GM21737 (cell line): ENCODE results near the gene PPP1R3E.

Source experiments
- ATAC-seq: cut with Tn5 transposase; IDR thresholded peaks from one replicate; pipeline ENCODE4 v1.9.1; 2021; ENCODE audit warnings: mild to moderate bottlenecking, moderate library complexity; ENCODE audit not compliant: unreplicated experiment

Gene PPP1R3E

DNA sequence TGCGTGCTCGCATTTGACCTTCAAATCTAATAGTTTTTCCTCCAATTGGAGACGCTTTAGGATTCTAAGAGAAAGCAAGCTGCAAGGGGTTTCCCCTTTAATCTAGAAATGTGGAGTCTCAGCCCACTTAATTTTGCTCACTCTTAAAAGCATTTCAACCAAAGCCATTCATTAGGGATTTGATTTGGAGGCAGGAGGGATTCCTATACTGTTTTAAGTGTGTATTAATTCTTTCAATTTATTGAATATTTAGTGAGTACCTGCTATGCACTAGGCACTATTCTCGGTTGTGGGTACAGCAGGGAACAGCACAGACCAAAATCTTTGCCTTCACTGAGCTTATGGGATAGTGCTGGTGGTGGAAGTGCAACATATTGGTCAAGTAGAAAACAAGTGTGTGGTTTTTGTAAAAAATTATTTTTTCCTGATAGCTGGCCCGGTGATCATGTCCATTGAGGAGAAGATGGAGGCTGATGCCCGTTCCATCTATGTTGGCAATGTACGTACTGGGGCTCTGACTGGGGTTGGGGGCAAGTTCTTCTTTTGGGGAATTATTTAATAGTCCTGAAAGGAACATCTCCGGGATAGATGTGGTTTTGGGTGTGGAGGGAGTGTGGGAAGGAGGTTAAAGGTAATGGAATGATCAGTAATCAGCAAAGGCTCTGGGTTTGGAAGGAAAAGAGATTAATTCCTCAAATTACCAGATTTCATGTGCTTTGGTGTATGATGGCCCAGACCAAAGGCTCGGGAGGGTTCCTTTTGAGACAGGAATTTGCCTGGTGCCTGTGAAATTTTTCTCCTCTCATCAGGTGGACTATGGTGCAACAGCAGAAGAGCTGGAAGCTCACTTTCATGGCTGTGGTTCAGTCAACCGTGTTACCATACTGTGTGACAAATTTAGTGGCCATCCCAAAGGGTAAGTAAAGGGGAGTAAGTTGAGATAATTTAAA is 20.2 kb upstream of the PPP1R3E start:
- ATAC-seq = no peak

DNA sequence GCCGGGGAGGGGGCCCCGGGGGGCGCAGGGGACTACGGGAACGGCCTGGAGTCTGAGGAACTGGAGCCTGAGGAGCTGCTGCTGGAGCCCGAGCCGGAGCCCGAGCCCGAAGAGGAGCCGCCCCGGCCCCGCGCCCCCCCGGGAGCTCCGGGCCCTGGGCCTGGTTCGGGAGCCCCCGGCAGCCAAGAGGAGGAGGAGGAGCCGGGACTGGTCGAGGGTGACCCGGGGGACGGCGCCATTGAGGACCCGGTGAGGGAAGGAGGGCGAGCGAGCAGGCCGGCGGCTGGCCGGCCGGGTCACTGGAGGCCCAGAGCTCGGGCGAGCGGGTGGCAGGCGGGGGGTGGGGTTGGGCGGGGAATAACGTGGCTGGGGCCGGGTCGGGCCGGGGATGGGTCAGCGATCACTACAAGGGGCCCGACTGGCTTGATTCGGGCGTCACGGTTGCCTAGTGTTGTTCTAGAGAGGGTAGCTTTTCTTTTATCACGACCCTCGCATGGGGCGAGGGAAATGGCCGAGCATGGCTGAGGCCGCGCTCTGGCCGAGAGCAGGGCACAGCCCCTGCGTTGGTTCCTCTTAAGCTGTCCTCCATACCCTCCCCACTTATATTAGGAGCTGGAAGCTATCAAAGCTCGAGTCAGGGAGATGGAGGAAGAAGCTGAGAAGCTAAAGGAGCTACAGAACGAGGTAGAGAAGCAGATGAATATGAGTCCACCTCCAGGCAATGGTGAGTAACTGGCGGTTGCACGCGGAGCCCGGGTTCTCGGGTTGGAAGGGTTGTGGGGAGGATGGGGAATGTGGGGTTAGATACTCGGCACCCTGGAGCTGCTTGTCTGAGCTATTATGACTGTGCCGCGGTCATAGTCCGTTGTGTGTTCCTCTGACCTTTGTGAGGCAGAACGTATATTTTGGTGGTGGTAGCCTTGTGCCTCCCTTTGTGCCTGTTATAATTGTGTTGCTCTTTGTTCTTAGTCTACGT is 19.2 kb upstream of the PPP1R3E start:
- ATAC-seq = peak; percentile 10

DNA sequence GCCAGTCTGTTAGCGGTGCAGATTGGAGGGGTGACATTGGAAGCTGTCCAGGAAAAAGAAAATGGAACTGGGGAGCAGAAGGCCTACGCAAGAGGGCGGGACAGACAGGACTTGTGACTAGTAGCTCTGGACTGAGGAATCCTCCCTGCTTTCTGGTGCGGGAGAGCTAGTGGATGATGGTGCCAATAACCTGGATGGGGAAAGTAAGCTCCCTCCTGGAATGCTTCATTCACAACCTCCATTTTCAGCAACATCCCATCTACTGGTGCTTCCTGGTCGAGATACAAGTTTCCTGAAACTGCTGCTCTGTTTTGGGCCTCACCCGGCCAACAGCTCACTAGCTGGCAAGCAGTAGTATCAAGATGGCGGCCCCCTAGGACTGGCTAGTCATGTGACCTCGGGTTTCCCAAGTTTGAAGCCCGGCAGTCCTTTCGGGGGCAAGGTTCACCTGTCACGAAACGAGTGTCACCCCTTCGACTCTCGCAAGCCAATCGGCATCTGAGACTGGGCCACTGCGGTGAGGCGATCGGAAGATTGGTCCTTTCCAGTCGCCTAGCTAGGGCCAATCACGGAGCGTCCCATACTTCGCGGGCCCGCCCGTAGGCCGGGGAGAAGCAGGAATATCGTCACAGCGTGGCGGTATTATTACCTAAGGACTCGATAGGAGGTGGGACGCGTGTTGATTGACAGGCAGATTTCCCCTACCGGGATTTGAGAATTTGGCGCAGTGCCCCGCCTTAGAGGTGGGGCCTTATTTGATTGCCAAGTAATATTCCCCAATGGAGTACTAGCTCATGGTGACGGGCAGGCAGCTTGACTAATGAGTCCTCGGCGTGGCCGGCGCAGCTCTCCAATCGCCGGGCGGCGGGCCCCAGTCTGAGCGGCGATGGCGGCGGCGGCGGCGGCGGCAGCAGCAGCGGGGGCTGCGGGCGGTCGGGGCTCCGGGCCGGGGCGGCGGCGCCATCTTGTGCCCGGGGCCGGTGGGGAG is 18.2 kb upstream of the PPP1R3E start, which contains the start of gene PABPN1:
Gene PABPN1, plus strand, starts transcription at position 874 of the 988 bp plus-strand sequence. Its CDS starts 13 bp downstream, at position 887.
- peak; percentile 87 for ATAC-seq

DNA sequence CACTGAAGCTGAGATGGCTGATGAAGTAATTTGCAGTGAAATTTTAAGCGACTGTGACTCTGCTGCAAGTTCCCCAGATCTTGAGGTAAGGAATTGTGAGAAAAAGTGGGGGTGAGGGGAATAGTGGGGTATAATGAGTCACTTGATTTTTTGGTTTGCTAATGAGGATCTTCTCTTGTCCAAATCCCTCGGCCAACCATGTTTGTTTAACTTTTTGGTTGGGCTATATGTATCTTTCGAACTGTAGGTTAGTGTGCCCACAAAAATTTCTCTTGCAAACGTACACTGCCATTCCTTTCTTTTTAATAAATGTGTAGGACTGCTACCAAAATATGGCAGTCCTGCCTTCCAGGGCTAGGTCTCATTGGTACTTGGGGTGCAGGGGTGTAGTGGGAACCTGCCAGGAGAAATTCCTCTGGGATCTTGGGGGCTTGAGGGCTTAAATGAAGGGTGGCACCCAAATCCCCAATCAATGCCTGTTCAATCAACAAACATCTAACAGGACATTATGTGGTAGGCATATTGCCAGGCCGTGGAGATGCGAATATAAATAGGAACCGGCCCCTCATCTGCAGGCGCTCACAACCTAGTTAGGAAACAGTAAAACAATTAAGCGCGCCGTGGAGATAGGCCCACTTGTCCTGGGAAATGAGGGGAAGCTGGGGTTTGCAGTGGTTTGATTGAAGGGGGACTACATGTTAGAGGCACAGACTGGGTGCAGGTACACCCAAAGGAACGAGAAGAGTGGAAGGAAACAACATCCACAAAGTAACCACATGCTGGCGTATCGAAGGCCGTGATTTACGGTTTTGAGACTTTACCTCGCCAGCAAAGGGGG is 17.3 kb upstream of the PPP1R3E start:
- no peak for ATAC-seq

DNA sequence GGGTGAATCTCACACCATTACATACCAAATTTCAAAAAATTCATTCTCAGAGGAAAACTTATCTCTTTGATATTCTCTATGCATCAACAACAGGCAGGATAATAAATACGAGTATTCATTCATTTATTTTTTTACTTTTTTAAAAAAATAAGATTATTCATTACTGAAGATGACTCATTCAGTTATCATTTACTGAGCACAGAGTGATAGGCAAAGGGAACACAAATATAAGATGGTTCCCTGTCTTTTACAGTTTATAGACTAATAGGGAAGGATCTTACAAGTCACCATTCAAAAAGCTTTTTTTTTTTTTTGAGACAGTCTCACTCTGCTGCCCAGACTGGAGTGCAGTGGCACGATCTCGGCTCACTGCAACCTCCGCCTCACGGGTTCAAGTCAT is 13.6 kb upstream of the PPP1R3E start:
- ATAC-seq = no peak

DNA sequence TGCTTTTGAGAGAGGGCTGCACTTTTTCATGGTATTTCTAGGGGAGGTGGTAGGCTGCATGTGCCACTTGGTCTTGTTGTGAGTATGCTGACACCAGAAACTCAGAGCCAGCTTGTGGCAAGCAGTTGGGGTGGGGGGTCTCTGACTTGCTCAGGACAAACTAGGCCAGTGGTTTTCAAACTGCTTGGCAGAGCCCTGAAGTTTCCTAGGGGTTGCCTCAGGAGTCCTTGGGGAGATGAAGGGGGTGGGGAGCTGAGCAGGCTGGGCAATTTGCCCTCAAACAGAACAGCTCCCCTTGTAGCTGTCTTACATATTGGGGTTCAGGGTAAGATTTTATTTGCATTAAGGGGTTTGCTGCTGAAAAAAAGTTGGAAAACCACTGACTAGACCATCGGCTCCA is 7.9 kb upstream of the PPP1R3E start:
- no peak for ATAC-seq

DNA sequence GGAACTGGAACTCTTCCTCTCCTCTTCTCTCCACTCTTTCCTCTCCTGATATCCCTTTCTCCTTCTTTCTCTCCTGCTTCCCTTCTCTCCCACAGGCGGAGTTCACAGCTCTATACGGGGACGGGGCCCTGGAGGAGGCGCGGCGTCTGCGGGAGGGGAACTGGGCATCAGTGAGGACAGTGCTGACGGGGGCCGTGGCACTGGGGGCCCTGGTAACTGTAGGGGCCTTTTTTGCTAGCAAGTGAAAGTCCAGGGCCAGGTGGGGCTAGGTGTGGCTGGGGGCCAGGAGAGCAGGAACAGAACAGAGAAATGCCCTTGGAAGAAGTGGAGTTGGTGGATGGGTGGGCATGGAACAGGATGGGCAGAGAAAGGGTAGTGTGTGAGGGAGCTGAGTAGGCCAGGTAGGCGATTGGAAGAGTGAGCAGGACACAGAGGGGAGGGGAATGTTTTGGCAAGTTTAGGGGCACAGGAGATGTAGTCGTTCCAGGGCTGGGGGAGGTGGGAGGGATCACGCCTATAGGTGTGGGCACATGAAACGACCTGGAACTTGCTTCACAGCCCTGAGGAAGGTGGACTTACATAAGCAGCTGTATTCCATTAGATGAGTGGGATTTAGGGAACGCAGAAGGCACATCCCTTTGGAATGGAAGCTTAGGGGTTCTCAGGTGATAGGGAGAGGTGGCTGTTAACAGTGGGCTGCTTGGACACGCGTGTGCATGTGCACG is 6.2 kb upstream of the PPP1R3E start:
- no peak for ATAC-seq

DNA sequence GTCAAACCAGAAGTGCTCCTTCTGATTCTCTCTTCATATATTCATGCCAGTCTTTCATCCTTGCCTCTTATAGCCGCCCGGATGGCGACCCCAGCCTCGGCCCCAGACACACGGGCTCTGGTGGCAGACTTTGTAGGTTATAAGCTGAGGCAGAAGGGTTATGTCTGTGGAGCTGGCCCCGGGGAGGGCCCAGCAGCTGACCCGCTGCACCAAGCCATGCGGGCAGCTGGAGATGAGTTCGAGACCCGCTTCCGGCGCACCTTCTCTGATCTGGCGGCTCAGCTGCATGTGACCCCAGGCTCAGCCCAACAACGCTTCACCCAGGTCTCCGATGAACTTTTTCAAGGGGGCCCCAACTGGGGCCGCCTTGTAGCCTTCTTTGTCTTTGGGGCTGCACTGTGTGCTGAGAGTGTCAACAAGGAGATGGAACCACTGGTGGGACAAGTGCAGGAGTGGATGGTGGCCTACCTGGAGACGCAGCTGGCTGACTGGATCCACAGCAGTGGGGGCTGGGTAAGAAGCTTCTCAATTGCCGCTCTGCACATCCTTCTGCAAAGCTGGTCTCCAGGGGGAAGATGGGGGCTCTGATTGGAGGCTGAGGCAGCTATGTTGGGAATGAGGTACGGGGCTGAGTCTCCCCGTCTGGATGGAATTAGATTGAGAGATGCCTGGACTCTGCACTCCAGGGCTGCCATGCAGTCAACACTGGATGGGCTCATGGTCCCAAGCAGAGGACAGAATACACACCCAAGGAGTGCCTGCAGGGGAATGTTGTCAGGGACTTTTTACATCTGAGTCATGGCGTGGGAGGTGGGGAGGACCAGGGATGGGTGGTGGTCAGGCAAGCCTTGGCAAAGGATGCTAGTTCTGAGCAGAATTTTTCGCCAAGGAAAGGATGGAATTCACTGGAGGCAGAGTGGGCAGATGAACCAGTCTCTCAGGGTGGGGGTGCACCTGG is 5.3 kb upstream of the PPP1R3E start:
- ATAC-seq = no peak

DNA sequence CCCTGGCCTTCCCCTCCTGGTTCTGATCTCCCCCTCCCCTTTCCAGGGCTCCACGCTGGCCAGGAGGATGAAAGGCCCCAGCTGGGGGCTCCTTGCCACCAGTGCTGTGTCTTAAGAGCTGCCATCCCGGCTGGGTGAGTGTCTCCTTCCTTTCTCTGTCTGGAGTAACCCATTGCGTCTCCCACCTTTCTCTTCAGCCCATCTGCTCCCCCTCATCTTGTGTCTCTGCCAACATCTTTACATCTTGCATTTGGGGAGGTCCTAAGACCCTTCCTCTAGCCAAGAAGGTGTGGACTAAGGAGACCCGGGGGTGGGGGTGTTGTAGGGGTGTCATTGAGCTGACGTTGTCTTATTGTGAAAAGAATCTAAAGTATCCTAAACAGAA is 4.5 kb upstream of the PPP1R3E start:
- no peak for ATAC-seq

DNA sequence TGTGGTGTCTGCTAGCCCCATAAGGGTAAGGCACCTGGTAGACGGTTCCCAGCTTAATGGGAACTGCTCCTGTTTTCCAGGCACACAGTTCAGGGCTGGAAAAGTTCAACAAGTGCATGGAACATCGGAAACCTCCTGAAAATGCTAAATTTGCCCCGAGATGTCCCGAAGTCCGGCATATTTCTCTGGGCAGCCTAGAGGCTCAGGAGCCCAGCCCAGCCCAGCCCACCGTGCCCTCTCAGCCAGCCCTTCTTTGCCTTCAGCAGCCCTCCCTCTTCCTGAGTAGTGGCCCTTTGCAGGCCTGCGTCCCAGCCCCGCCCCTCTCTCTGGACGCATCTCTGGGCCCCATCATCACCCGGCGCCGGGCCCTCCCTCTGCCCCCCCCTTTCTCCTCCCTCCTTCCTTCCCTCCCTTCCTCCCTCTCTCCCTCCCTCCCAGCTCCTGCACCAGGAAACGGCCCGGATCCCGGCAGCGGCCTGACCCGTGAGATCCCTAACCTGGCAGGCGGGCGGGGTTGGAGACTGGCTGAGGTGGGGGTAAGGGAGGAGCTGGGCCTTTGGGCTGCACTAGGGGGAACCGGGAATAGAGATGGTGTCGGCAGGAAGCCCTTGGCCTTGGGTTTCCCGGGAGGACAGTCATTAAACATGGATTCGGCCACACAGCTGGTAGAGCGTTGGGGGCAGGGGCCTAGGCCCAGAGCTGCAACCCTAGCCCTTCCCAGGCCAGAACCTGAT is 3.9 kb upstream of the PPP1R3E start, which contains the start of gene BCL2L2:
Gene BCL2L2, plus strand, starts transcription at position 422 of the 734 bp plus-strand sequence. CDS start 935 bp downstream, outside the sequence.
- no peak for ATAC-seq

DNA sequence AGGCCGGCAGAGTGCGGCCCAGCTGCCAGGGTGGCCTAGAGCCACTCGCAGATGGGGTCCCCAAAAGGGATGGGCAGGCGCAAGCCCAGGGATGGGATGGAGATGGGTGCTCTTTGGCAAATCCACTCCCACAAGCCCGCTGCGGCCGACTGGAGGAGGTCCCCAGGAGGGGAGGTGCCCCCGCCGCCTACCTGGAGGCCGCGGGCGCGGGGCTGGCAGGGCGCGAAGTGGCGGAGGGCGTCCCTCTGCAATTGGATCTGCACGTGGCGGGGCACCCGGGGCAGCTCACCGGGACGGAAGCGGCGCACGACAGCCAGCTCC is 730 bp downstream of the PPP1R3E start:
- peak; percentile 4 for ATAC-seq

DNA sequence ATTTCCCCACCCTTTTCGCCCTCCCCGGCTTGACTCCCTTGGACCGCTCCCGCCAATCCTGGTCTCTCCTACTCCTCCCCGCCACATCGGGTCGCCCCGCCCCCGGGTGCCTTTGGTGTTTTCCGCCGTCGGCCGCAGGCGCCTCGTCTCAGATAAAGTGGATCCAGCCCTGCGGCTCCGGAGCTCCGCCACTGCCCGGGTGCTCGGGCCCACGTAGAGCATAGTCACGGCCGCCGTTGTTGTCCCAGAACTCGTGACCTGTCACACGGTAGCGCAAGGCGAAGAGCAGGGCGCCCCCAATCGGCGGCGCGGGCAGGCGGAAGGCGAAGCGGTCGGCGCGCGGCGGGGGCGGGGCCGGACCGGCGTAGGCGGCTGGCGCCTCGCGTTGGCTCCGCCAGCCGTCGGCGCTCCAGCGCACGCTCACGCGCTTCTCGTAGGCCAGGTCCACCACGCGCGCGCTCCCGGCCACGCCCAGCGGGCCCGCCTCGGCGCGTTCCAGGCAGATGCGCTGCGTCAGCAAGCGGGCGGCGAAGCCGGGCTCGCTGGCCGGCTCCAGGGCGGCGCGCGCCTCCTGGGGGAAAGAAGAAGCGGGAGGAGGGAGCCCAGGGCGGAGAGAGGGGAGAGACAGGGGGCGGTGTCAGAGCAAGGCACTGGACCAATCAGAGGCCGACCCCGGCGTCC is 1.2 kb downstream of the PPP1R3E start:
- ATAC-seq = peak; percentile 73

DNA sequence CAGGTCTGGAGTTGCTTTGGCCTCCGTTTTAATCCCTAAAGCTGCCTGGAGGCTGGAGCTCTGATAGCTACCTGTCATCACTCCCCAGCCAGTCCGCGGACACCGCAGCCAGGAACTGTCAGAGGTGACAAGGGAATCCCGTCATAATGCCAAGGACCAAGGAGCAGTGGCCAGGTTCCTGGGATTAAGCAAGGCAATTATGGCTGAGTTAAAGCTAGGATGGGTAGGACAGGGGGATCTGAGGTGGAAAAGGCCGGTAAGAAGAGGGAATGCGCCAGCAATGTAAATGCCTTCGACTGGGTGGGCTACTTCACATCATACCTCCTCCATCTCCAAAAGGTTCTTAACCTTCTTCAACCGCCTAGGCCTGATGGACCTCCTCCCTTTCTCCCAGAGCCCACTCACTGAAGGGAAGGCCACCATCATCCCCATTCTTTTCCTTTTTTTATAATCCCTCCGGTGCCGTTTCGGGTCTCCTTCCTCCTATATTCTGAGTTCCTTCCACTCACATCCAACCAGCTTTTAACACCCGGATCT is 1.9 kb downstream of the PPP1R3E start:
- ATAC-seq = no peak

DNA sequence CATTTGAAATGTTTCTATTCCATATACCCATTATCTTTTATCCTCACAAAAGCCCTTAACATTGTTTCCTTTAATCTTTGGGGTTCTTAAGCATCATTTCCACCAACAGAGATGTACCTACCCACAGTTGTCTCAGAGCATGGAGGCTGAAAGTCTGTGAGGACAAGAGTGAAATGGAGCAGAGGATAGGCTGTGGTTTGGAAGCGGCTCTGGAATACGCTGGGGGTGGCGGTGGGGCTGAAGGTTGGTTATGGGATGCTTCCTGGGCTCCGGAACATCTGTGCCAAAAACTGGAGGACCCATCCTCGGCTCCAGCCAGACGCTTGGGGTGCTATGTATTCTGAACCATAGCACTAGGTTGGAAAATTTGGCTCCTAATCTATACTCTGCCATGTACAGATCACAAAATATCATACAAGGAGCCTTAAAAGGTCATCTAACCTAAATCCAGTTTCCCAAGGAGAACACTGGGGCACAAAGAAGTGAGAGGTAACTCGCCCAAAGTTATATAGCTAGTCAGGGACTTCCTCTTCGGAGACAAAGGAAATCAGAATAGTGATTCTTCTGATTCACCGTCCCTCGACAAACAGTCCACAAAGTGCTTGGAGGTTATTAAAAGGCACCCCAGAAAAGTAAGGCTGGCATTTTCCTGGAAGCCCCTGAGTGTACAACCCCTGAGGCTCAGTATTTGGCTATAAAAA is 2.5 kb downstream of the PPP1R3E start:
- no peak for ATAC-seq

DNA sequence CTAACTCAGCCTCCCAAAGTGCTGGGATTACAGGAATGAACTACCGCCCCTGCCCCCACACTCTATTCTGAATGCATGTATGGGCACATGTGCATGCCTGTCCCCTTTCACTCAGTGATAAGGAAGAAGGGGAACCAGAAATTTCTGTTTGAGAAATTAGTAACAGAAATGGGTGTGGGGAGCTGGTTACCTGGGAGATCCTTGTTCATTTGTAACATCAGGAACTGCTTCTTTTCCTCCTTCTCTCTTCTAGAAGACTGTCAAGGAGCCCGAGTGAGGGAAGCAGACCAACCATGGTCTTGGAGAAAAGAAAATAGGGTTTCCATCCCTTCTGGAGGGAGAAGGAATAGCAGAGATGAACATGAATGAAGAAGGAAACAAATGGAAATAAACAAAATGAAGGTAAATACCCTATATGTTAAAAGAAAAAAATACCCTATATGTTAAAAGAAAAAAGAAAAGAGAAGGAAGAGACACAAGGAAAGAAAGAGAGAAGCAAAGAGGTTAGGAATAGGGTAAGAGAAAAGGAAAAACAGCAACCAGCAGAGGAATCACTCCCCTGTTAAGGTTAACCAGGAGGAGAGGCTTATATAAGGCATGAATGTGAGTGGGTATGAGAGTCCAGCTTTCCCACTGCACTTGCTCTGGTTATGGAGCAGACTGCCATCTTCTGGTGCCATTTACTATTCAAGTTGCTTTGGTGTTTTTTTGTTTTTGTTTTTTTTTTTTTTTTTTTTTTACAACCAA is 3.3 kb downstream of the PPP1R3E start:
- ATAC-seq = no peak
